GM19023 (cell line): Measurements from ENCODE around the gene ERFL.
"Not testable (repeated sequence)": the region's sequence is repeated elsewhere in the genome, so short reads cannot be mapped to it uniquely, and the experiment has no call there.

ENCODE experiments used
- ATAC-seq: cut with Tn5 transposase; IDR thresholded peaks from one replicate; pipeline ENCODE4 v1.9.1; 2021; ENCODE audit warnings: mild to moderate bottlenecking, moderate library complexity; ENCODE audit not compliant: unreplicated experiment

ERFL gene

GRCh38 chr19:41879670-41880328, 48.5 kb downstream of the ERFL start:
- no peak for ATAC-seq

GRCh38 chr19:41879080-41879479, 49.2 kb downstream of the ERFL start:
- ATAC-seq = no peak

- peak; percentile 38 for ATAC-seq
Measured at GRCh38 chr19:41877916-41878905, 50.0 kb downstream of the ERFL start.

- ATAC-seq = peak; percentile 66
Measured at GRCh38 chr19:41876847-41877832, 51.1 kb downstream of the ERFL start, which contains the start of gene CD79A. Gene CD79A (plus strand): TSS chr19:41877279. CDS start chr19:41877305, 26 bp downstream.

- not testable (repeated sequence) for ATAC-seq
Measured at GRCh38 chr19:41875973-41876372, 52.3 kb downstream of the ERFL start.

GRCh38 chr19:41872775-41873647, 55.2 kb downstream of the ERFL start:
- no peak for ATAC-seq

- no peak for ATAC-seq
Measured at GRCh38 chr19:41872384-41872774, 55.9 kb downstream of the ERFL start.

GRCh38 chr19:41871573-41872383, 56.5 kb downstream of the ERFL start:
- no peak for ATAC-seq

- no peak for ATAC-seq
Measured at GRCh38 chr19:41870401-41870873, 57.8 kb downstream of the ERFL start.

GRCh38 chr19:41869374-41869955, 58.8 kb downstream of the ERFL start:
- no peak for ATAC-seq

- no peak for ATAC-seq
Measured at GRCh38 chr19:41868989-41869300, 59.3 kb downstream of the ERFL start.

GRCh38 chr19:41868120-41868988, 59.9 kb downstream of the ERFL start:
- no peak for ATAC-seq

- ATAC-seq = no peak
Measured at GRCh38 chr19:41866284-41866683, 62.0 kb downstream of the ERFL start.

GRCh38 chr19:41864374-41864773, 63.9 kb downstream of the ERFL start:
- no peak for ATAC-seq

GRCh38 chr19:41863209-41863931, 64.9 kb downstream of the ERFL start:
- no peak for ATAC-seq

GRCh38 chr19:41862445-41862986, 65.7 kb downstream of the ERFL start:
- no peak for ATAC-seq

- no peak for ATAC-seq
Measured at GRCh38 chr19:41861846-41862245, 66.4 kb downstream of the ERFL start.
